ENCODE measurements around the gene TOPBP1.

DNA sequence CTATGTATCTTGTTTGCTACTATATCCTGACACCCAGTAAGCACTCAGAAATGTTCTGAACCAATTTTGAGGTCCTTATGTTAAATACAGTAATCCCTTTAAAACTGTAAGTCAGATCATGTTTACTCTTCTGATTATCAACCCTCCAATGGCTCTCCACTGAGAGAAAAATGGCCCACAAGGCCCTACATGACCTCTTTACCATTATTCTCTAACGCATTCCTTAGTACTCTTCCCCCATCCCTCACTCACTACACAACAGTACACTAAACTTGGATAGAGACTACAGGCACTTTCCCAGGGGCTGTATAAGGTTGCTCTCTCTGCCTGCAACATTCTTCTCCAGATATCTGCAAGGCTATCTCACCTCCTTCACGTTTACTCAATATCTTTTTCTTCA, 1.9 kb downstream of the TOPBP1 start:
- TF ChIP-seq POLR2AphosphoS5 (IDR thresholded peaks at IDR 0.05) (no peak), CTCF (IDR thresholded peaks at IDR 0.05) (no peak)
